ENCODE measurements around the gene SHISA4. TPM values are rescaled to one million over a fixed set of nuclear protein-coding genes. Genes with fewer than 3 reads are reported as not detected.

SHISA4 gene
- total and polyA plus RNA-seq, 2 of the 8 experiments (the other 6 are each of a cell fraction or from before 2014, with no cell fraction given) = 7.8 to 28.9 TPM

- TF ChIP-seq CHD7 (IDR thresholded peaks at IDR 0.05; ENCODE audit: insufficient replicate concordance, low read length) = no peak
- no peak for TF ChIP-seq GABPA (IDR thresholded peaks at IDR 0.05; ENCODE audit: borderline replicate concordance, insufficient read depth, low read length)
- TF ChIP-seq BRCA1 (IDR thresholded peaks at IDR 0.05; ENCODE audit: low read depth, low read length) = no peak
- no peak for TF ChIP-seq BACH1 (IDR thresholded peaks at IDR 0.05; ENCODE audit: low read length)
- no peak for TF ChIP-seq USF2 (IDR thresholded peaks at IDR 0.05; ENCODE audit: low read length)
- no peak for TF ChIP-seq BCL11A (IDR thresholded peaks at IDR 0.05; ENCODE audit: low read depth in 2 of 2, low read length in 2 of 2)
Measured at GRCh38 chr1:201896951-201897391, 8.3 kb downstream of the SHISA4 start (continued).

Measured in H1 (cell line).